ENCODE results near the gene ABCB11. TPM values are rescaled to one million over a fixed set of nuclear protein-coding genes. Genes with fewer than 3 reads are reported as not detected.

ABCB11 gene
- total and polyA plus RNA-seq, 4 donors = 18.3 to 74.3 (median 38.3) TPM

- Histone ChIP-seq H3K4me3 (ENCODE audit: low read depth in 1 of 3, low read length in 3 of 3) (no peak overlapping the region), H3K27ac (ENCODE audit: low read depth in 1 of 2, low read length in 2 of 2) (no peak overlapping the region), H3K4me1 (ENCODE audit: control insufficient read depth in 4 of 4, insufficient read depth in 4 of 4, low read length in 3 of 4) (no peaks in the 10 kb centered on the region), H3K36me3 (ENCODE audit: control insufficient read depth in 4 of 4, insufficient read depth in 3 of 4, low read depth in 1 of 4, low read length in 3 of 4) (peaks cover 4 to 60% (median 44%) of the 10 kb centered on the region in 4 donors), H3K9me3 (ENCODE audit: control insufficient read depth in 4 of 4, low read length in 3 of 4) (no peaks in the 10 kb centered on the region), H3K27me3 (ENCODE audit: control insufficient read depth in 4 of 4, insufficient read depth in 4 of 4, low read length in 3 of 4) (no peaks in the 10 kb centered on the region), H3K9ac (ENCODE audit: low read depth in 1 of 2, low read length in 2 of 2) (no peak overlapping the region)
- TF ChIP-seq MAX (IDR thresholded peaks at IDR 0.05) (no peak), NR2F2 (IDR thresholded peaks at IDR 0.05) (no peak), EGR1 (IDR thresholded peaks at IDR 0.05; ENCODE audit: low read depth in 2 of 2) (no peak), GABPA (IDR thresholded peaks at IDR 0.05 in 1 of 2, conservative IDR thresholded peaks at IDR 0.05 in 1 of 2) (no peak), CTCF (IDR thresholded peaks at IDR 0.05; ENCODE audit: low read depth, low read length, missing input control) (no peak), RXRA (IDR thresholded peaks at IDR 0.05) (no peak)
- no peak for DNase-seq (ENCODE audit: low spot score)
Observed at GRCh38 chr2:168954256-168954655, 76.9 kb downstream of the ABCB11 start.

- Histone ChIP-seq H3K4me1 (ENCODE audit: control insufficient read depth in 4 of 4, insufficient read depth in 4 of 4, low read length in 3 of 4) (no peaks in the 10 kb centered on the region), H3K27me3 (ENCODE audit: control insufficient read depth in 4 of 4, insufficient read depth in 4 of 4, low read length in 3 of 4) (no peaks in the 10 kb centered on the region), H3K4me3 (ENCODE audit: low read depth in 1 of 3, low read length in 3 of 3) (no peak overlapping the region), H3K9ac (ENCODE audit: low read depth in 1 of 2, low read length in 2 of 2) (no peak overlapping the region), H3K36me3 (ENCODE audit: control insufficient read depth in 4 of 4, insufficient read depth in 3 of 4, low read depth in 1 of 4, low read length in 3 of 4) (peaks cover 6 to 62% (median 40%) of the 10 kb centered on the region in 4 donors), H3K9me3 (ENCODE audit: control insufficient read depth in 4 of 4, low read length in 3 of 4) (no peaks in the 10 kb centered on the region), H3K27ac (ENCODE audit: low read depth in 1 of 2, low read length in 2 of 2) (no peak overlapping the region)
- 95% methylated on average over 1 of the region's 1 CpG for WGBS
- no peak for DNase-seq (ENCODE audit: low spot score)
- TF ChIP-seq YY1 (IDR thresholded peaks at IDR 0.05) = no peak
- TF ChIP-seq GABPA (IDR thresholded peaks at IDR 0.05 in 1 of 2, conservative IDR thresholded peaks at IDR 0.05 in 1 of 2) = no peak
- TF ChIP-seq ATF3 (IDR thresholded peaks at IDR 0.05) = no peak
- no peak for TF ChIP-seq NR2F2 (IDR thresholded peaks at IDR 0.05)
- TF ChIP-seq HNF4A (conservative IDR thresholded peaks at IDR 0.05) = no peak
- TF ChIP-seq RAD21 (IDR thresholded peaks at IDR 0.05) = no peak
- no peak for TF ChIP-seq TAF1 (conservative IDR thresholded peaks at IDR 0.05)
- TF ChIP-seq FOXA2 (IDR thresholded peaks at IDR 0.05) = no peak
- TF ChIP-seq FOXA1 (IDR thresholded peaks at IDR 0.05) = no peak
- no peak for TF ChIP-seq ZBTB33 (IDR thresholded peaks at IDR 0.05)
- TF ChIP-seq RXRA (IDR thresholded peaks at IDR 0.05) = no peak
- TF ChIP-seq REST (IDR thresholded peaks at IDR 0.05) = no peak
- TF ChIP-seq MAX (IDR thresholded peaks at IDR 0.05) = no peak
Observed at GRCh38 chr2:168952424-168952823, 78.7 kb downstream of the ABCB11 start.
